ENCODE results near the gene RNF4. TPM values are rescaled to one million over a fixed set of nuclear protein-coding genes. Genes with fewer than 3 reads are reported as not detected.

Gene RNF4
- total RNA-seq, 1 donor from 2014 or later = 63.8 TPM

GRCh38 chr4:2450394-2451035 is 18.4 kb upstream of the RNF4 start:
- H3K36me3 Mint-ChIP-seq = no peaks in the 10 kb centered on the region
- no peaks in the 10 kb centered on the region for H3K9me3 Mint-ChIP-seq
- no peak overlapping the region for H3K27ac Mint-ChIP-seq
- no peak for DNase-seq (ENCODE audit: low spot score in 2 of 2, unreplicated experiment in 2 of 2)
- H3K4me1 Mint-ChIP-seq = no peaks in the 10 kb centered on the region
- no peak for TF ChIP-seq CTCF (IDR thresholded peaks at IDR 0.05; ENCODE audit: unreplicated experiment)
- no peak overlapping the region for H3K4me3 Mint-ChIP-seq
- H3K27me3 Mint-ChIP-seq (ENCODE audit: low read depth) = peaks cover 7% of the 10 kb centered on the region

GRCh38 chr4:2451036-2451520 is 17.8 kb upstream of the RNF4 start:
- Mint-ChIP-seq H3K36me3 (no peaks in the 10 kb centered on the region), H3K9me3 (no peaks in the 10 kb centered on the region), H3K27me3 (ENCODE audit: low read depth) (peaks cover 7% of the 10 kb centered on the region), H3K27ac (no peak overlapping the region), H3K4me1 (no peaks in the 10 kb centered on the region), H3K4me3 (no peak overlapping the region)
- TF ChIP-seq CTCF (IDR thresholded peaks at IDR 0.05; ENCODE audit: unreplicated experiment) = no peak
- no peak for DNase-seq (ENCODE audit: low spot score in 2 of 2, unreplicated experiment in 2 of 2)

GRCh38 chr4:2451821-2452785 is 16.8 kb upstream of the RNF4 start:
- H3K27me3 Mint-ChIP-seq (ENCODE audit: low read depth) = peaks cover 7% of the 10 kb centered on the region
- H3K4me3 Mint-ChIP-seq = no peak overlapping the region
- no peak for TF ChIP-seq CTCF (IDR thresholded peaks at IDR 0.05; ENCODE audit: unreplicated experiment)
- DNase-seq (ENCODE audit: low spot score in 2 of 2, unreplicated experiment in 2 of 2) = no peak
- H3K9me3 Mint-ChIP-seq = no peaks in the 10 kb centered on the region
- no peak overlapping the region for H3K27ac Mint-ChIP-seq
- no peaks in the 10 kb centered on the region for H3K36me3 Mint-ChIP-seq
- no peaks in the 10 kb centered on the region for H3K4me1 Mint-ChIP-seq

GRCh38 chr4:2457481-2458295 is 11.2 kb upstream of the RNF4 start:
- Mint-ChIP-seq H3K9me3 (no peaks in the 10 kb centered on the region), H3K4me3 (no peak overlapping the region), H3K27ac (no peak overlapping the region), H3K36me3 (no peaks in the 10 kb centered on the region), H3K27me3 (ENCODE audit: low read depth) (peaks cover 3% of the 10 kb centered on the region), H3K4me1 (peaks cover 4% of the 10 kb centered on the region)
- DNase-seq (ENCODE audit: low spot score in 2 of 2, unreplicated experiment in 2 of 2) = no peak
- no peak for TF ChIP-seq CTCF (IDR thresholded peaks at IDR 0.05; ENCODE audit: unreplicated experiment)

Data from mesothelial cell of epicardium (in vitro differentiated cells).